HG02885 (cell line): ENCODE measurements around the gene CDKN2B-AS1.
A peak's percentile ranks its signal among the peaks of the same experiment; 100 is the strongest.

Source experiments
- ATAC-seq: cut with Tn5 transposase; IDR thresholded peaks from one replicate; pipeline ENCODE4 v1.9.1; 2021; ENCODE audit warnings: mild to moderate bottlenecking; ENCODE audit not compliant: unreplicated experiment, poor library complexity

Gene CDKN2B-AS1

DNA sequence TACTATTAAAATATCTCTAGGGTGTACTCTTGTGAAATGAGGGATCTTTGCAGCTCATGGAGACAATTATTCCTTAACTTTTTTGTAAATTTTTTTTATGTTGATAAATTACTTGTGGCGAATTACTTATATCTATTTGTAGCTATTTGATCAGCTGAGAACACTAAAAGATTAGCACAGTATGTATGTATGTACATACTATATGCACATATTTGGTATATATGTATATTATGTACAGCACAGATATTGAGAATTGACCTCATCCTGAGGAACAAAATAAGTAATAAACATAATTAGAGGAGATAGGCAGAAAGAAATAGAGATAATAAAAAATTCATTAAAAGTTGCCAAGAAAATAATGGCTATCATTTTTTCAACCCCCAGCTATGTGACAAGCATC lies 12.2 kb upstream of the CDKN2B-AS1 start:
- ATAC-seq: no peak

DNA sequence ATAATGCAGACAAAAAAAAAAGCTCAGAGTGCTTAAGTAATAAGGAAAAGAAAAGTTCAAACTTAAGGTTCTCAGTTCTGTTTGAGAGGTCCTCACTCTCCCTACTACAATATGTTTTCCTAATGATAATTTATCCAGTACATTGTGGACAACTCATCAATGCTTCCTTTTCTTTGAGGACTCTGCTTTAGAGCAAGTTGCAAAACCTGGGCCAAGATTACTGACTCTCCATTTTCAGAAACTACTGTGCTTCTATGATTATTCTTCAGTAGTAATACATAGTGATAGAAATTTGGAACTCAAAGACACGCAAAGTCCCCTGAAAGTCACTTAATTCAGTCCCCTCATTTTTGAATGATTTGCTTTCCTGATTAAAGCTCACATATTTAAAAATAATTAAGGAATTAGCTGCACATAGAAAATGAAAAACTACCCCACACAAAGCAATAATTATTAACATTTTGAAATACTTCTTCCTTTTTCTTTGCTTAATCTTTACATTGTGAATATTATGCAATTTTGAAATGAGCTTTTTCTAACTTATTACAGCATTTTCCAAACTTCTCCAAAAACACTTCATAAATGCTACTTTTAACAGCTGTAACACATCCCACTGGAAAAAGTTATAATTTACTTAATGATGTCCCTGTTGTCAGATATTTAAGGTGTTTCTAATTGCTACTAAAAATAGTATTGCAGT lies 11.6 kb upstream of the CDKN2B-AS1 start:
- ATAC-seq: no peak

DNA sequence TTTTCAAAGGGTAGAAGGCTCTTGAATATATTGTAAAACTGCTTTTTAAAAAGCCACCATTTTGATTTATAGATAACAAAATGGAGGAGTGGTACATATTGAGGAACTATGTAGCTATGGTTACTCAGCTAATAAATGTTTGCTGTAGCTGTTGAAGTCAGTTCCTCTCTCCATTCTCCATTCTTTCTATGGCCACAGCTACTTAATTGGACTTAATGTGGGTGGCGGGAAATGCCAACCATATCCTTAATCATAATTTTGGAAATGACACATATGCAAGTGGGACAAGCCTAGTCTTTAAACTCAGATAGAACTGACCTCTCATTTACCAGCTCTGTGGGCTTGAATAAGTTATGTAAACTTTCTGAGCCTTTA lies 11.0 kb upstream of the CDKN2B-AS1 start:
- no peak for ATAC-seq

DNA sequence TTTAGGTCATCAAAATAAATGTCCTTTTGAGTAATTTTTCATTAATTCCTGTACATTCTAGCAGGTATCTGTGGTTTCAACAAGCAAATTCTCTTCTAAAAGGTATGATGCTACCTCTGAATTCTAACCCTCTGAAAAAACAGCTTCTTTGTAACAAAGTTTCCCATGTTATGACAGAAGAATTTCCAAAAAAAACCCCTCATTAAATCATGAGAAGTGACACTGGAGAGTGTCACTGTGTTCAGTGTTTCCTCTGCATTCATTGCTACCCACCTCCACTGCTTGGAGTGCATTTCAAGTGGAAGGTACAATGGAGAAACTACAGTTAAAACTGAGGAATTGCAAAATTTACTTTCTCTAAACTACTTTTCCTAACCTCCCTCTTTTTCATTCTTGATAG lies 10.5 kb upstream of the CDKN2B-AS1 start:
- no peak for ATAC-seq

DNA sequence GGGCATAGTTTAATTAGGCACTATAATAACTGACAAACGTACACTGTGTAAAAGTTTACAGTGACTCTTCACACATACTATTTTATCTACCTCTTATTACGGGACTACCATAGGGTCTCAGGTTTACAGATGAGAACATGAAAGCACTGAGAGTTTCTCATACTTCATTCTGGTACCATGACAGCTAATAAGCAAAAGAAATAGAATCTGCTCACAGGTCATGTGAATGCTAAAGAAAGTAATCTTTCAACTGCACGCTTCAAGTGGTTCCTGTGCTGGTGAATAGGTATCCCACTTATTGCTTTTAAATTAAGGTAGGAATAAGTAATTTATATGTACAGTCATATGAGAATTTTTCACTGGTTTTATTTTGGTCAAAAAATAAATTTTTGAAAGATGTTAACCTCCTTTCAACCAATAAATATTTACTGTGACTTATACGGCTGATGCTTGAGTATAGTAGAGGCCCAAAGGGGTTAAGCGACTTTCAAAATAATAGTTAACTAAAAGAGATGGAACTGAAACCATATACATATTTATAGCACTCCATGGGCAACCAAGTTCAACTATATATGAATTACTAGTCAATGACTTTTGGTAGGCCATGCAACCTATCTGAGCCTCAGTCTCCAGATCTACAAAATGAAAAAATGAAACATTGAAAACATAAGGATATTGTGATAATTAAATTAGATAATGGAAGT lies 8.5 kb upstream of the CDKN2B-AS1 start:
- ATAC-seq: no peak

DNA sequence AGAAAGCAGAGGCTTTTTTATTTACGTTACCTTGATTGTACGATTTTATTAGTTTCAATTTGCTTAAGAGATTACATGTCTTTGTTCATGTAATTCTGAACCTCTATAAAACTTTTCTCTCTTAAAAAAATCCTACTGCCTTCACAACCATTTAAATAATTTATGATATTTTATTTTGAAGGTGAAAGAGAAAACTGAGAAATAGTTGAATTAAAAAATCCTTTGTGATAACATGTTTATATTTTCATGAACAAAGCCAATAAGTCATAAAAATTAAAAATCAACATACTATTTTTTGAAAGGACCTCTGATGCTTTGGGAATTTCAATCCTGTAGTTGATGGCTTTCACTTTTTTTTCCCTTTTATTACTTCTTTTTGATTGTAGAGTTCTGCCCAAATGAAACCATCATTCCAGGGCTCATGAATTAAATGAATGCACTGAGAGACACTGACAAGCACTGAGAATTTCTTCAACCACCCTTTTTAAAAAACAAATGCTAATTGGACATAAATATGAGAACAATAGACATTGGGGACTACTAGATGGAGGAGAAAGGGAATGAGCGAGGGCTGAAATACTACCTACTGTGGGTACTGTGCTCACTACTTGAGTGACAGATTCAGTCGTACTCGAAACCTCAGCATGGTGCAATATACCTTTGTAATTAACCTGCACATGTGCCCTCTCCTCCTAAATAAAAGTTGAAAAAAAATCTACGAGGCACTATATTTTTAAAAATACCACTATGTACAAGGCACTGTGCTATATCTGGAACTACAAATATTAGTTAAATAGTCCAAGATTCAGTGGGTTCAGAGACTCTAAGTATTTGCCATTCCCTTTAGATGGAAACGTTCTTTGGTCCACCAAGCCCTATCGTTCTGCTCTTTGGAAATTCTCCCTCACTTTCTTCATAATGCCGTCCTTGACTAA lies 6.3 kb upstream of the CDKN2B-AS1 start:
- ATAC-seq: no peak

DNA sequence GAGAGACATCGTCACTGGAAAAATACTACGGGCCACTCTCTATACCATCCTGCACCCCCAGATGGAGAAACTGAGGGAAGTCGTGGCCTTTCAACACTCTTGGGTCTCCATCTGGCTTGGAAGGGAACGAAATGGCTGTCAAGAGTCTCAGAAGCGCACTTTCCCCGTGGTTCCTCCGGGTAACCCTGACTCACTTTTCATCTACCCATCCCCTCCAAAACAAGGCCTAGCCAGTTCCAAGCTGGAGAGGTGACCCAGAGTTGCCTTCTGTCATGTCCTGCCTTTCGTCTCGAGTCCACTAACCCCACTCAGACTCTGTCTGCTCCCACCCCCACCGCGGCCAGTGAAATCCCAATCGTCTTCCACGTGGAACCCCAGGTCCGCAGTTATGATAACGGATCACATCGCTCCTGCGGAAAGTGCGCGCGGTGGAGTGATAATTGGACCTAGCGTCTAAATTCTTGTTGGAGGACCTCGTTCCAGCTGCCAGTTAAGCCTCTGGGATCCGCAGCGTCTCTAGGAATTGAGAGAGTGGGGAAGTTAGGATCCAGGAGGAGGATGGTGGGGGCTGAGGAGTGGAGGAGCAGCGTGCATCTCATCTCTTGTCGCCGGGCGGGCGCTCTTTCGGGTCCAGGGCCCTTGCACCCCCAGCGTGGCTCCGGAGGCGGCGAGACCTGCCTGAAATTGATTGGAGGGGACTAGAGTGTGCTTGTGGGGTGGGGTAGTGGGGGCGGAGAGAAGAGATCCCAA lies 5.0 kb upstream of the CDKN2B-AS1 start:
- ATAC-seq: no peak

DNA sequence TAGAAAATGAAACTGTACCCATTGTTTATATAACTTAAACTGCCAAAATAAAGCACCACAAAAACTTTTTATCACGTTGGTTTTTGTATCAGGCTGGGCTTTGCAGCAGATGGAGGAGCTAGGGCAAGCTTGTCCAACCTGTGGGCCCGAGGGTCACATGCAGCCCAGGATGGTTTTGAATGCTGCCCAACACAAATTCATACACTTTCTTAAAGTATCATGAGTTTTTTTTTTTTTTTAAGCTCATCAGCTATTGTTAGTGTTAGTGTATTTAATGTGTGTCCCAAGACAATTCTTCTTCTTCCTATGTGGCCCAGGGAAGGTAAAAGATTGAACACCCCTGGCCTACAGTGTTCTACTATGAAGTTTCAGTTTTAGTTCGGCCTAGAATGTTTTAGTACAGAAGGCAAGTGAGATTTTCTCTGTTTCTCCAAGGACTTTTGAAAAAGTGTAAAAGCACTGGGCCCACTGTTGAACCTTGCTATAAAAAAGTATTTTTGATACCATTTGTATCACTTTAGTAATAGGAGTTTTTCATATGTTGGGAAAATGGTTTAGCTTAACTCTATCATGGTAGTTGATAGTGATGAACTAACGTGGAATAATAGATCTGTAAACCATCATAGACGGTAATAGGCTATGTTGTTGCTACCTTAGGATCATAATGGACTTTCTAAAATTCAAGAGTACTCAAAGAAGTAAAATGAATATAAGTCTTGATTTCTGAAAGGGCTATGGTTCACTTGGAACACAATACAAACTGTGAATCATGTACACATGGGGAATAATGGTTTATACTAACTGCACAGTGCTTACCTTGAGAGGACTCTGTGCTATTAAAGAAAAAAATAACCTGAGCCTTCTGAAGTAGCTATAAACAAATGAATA lies 3.3 kb upstream of the CDKN2B-AS1 start:
- ATAC-seq: no peak

DNA sequence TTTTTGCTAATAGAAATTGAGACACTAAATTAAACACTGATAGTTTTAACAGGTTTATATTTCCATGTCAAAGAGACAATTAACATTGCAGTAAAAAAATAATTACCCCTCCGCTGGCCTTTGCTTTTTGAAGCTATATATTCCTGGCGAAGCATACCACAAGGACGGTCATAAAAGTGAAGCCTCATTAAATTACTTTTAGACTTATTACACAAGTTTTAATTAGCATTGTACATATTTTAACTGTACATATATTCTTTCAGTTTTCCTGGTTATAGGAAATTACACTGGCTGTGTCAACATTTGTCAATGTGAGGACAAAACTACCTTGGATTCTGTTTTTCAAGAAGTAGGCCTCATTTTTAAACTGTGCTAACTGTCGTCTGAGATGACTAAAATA lies 1.6 kb upstream of the CDKN2B-AS1 start:
- ATAC-seq: no peak

DNA sequence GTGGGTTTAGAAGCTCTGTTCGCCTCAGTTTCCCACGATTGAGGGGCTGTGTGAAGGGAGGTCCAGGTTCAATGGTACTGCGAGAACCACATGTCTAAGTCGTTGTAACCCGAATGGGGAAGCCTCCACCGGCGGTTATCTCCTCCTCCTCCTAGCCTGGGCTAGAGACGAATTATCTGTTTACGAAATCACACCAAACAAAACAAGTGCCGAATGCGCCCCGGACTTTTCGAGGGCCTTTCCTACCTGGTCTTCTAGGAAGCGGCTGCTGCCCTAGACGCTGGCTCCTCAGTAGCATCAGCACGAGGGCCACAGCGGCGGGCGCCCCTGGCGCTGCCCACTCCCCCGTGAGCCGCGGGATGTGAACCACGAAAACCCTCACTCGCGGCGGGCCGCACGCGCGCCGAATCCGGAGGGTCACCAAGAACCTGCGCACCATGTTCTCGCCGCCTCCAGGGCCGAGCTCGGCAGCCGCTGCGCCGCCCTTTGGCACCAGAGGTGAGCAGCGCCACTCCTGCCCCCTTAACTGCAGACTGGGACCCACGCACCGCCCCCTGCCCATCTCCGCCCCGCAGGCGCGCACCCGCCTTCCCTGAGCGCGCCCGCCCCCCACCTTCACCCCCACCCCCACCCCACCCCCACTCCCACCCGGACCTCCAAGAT lies 567 bp upstream of the CDKN2B-AS1 start, which contains the start of gene CDKN2A:
CDKN2A (minus strand) TSS at position 500 of the 663 bp plus-strand sequence.
- ATAC-seq: peak; percentile 45

DNA sequence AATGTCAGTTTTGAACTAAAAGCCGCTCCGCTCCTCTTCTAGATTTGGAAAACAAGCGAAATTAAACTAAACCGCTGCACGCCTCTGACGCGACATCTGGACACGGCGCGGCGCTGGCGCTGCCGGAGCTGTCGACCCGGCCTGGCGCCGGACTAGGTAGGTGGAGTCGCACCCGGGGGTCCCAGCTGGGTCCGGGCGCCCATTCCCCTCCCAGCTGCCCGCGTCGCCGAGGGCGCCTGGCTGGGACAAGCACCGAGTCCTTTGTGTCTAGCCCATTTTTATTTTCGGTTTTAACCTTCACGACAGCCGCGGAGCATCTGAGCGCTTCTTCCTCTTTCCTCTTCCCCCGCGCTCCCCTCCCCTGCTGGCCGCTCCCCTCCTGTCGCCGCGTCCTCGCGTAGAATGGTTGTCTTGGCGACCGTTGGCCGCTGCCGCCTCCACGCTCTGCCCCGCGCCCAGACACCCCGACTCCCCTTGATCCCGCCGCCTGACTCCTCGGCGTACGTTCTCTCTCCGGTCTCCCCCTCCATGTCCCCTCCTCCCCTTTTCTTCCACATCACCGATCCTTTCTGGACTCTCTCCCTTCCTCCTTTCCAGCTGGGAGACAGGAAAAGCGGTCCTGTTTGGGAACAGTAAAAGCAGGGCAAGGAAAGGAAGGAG lies 545 bp downstream of the CDKN2B-AS1 start:
- ATAC-seq: peak; percentile 86

DNA sequence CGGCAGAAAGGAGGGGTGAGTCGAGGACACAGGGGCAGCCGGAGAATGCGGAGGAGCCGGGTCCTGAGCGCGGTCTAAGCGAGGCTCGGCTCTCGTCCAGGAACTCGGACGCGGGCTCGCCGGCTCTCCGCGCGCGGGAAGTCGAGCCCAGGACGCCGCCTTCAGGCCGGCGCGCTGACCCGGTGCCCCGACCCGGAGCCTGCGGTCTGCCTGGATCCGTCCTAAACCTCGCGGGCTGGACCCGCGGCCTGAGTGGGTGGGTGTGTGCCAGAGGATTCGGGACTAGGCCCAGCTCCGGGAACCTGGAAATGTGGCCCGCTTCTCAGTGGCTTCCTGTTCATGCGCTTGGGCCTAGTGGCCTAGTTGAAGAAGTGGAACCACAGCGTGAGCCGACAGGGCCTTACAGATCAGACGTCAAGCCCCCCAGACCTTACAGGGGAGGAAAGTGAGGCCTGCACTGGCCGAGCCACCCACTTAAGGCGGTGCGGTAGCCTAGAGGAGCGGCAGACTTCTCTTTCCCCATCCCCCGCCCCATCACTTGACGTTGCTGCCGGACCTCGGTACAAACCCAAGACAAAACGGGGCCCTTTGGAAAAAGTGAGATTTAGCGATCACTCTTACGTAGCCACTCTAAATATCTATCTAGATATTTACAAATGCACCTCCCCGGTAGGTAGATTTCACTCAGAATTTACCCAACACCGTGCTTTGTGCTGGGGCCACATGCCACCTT lies 1.2 kb downstream of the CDKN2B-AS1 start:
- ATAC-seq: peak; percentile 30

DNA sequence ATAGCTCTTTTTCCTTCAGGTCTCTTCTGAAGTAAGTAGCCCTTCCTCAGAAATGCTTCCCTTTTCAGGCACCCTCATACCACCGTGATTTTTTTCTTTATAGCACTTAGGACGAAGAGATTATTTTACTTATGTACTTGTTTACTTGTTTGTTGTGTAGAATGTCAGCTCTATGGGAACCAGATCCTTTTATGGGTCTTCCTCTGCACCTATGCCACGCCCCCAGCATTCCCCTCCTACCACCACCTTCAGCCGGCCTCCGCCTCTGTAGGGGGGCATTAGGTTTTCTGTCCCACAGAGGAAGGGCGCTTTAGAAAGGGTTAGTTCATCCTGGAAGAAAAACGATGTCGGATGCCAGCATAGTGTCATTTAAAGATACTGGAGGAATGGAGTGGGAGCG lies 1.8 kb downstream of the CDKN2B-AS1 start:
- ATAC-seq: no peak

DNA sequence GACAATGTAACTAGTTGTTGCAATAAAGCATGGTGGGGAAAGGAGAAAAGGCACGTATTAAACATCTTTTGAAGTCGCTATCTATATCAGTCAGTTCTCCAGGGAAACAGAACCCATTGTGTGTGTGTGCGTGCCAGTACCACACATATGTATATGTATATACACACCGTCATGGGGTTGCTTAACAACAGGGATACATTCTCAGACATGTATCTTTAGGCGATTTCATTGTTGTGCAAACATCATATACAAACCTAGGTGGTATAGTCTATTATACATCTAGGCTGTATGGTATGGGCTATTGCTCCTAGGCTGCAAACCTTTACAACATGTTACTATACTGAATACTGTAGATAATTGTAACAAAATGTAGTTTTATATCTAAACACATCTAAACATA lies 2.3 kb downstream of the CDKN2B-AS1 start:
- ATAC-seq: no peak

DNA sequence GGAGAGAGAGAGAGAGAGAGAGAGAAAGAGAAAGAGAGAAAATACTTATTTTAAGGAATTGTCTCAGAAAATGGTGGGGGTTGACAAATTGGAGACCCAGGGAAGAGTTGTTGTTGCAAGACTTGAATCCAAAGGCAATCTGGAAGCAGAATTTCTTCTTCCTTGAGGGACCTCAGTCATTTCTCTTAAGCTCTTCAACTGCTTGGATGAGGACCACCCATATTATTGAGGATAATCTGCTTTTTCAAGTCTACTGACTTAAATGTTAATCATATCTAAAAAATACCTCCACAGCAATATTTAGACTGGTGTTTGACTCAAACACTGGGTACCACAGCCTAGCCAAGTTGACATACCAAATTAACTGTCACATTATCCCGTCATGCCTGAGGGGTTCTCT lies 2.9 kb downstream of the CDKN2B-AS1 start:
- ATAC-seq: no peak

DNA sequence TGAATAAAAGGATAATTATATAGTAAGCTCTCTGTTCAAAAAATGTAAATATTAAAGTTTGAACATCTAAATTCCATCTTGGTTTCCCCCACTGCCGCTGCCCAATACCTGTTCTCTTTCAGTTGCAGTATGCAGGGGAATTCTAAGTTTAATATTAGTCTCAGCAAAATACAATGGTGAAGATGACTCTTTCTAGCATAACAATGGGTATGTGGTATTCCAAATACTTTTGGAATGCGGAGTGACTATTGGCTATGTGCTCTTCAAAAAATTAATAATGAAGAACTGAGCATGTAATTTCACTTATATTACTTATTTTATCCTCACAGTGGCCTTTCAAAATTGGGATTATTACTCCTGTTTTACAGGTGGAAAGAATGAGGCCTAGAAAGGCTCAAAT lies 3.4 kb downstream of the CDKN2B-AS1 start:
- no peak for ATAC-seq

DNA sequence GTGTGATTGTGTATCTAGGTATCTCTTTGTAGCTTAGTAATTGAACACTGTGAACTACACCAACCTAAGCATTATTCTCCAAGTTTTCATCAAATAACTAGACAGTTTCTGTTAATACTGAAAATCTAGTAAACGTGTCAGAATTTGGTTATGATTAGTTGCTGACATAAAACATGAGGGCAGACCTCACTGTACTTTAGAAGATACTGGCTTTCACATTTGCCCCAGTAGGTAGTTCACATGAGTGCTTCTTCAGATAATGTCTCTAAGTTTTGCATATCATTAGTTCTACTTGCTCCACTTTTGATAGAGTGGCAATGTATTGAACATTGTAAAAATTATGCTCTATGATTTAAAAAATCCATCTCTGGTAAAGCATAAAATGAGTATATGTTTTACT lies 7.4 kb downstream of the CDKN2B-AS1 start:
- no peak for ATAC-seq
